CD14-positive monocyte (primary cell): ENCODE data around the gene OR10P1. TPM values are rescaled to one million over a fixed set of nuclear protein-coding genes. Genes with fewer than 3 reads are reported as not detected.

ENCODE experiments used
- DNase-seq, 3 donors: peaks; one replicate each; pipeline ENCODE4 v3.0.0-alpha.2; 2011 to 2022
- H2AFZ ChIP-seq: 2 replicates; pipeline ENCODE4 v1.6.0; 2012; ENCODE audit warnings: mild to moderate bottlenecking, low read depth, low read length, inconsistent platforms; ENCODE audit not compliant: insufficient read depth, poor library complexity, severe bottlenecking
- H3K27ac ChIP-seq, 2 donors: 1 replicate in 1 of 2; 2 replicates in 1 of 2; pipeline ENCODE4 v1.5.1; 2012 to 2013; ENCODE audit warnings: low read length in 2 of 2, control low read depth in 1 of 2, inconsistent platforms in 1 of 2, low read depth in 1 of 2, mild to moderate bottlenecking in 1 of 2
- H3K27me3 ChIP-seq, 2 donors: one replicate each; pipeline versions ENCODE4 v1.6.0 to v1.6.1; 2011 to 2013; ENCODE audit warnings: low read length in 2 of 2; ENCODE audit not compliant: control insufficient read depth in 2 of 2, insufficient read depth in 2 of 2
- H3K36me3 ChIP-seq, 2 donors: replicated peaks in 1 of 2; 1 replicate in 1 of 2; 2 replicates in 1 of 2; pipeline versions ENCODE4 v1.5.1 to v1.6.1; 2012 to 2013; ENCODE audit warnings: low read length in 2 of 2, control low read depth in 1 of 2, inconsistent platforms in 1 of 2, mild to moderate bottlenecking in 1 of 2; ENCODE audit not compliant: insufficient read depth in 2 of 2, control insufficient read depth in 1 of 2
- H3K4me1 ChIP-seq, 2 donors: 1 replicate in 1 of 2; 2 replicates in 1 of 2; pipeline versions ENCODE4 v1.5.1 to v1.6.1; 2012 to 2013; ENCODE audit warnings: low read length in 2 of 2, control low read depth in 1 of 2, inconsistent platforms in 1 of 2, mild to moderate bottlenecking in 1 of 2, moderate library complexity in 1 of 2; ENCODE audit not compliant: insufficient read depth in 2 of 2, control insufficient read depth in 1 of 2
- H3K4me2 ChIP-seq: replicated peaks from 2 replicates; pipeline ENCODE3; 2012; ENCODE audit warnings: low read length, moderate library complexity, mild to moderate bottlenecking; ENCODE audit not compliant: poor library complexity, severe bottlenecking; ENCODE audit errors: extremely low read depth
- H3K4me3 ChIP-seq, 3 experiments: fragments of 200-600 bp in 1 of 3; sonication (generic) in 1 of 3; replicated peaks in 1 of 3; 1 replicate in 2 of 3; 2 replicates in 1 of 3; pipeline ENCODE4 v1.5.1; 2011 to 2013; ENCODE audit warnings: low read length in 3 of 3, mild to moderate bottlenecking in 3 of 3, control low read depth in 2 of 3, low read depth in 2 of 3, inconsistent platforms in 1 of 3, moderate library complexity in 1 of 3
- H3K79me2 ChIP-seq: 2 replicates; pipeline ENCODE4 v1.6.0; 2012; ENCODE audit warnings: mild to moderate bottlenecking, control low read depth, inconsistent platforms, low read length, moderate library complexity; ENCODE audit not compliant: insufficient read depth
- H3K9ac ChIP-seq: 2 replicates; pipeline ENCODE4 v1.6.0; 2017; ENCODE audit warnings: low read length, mild to moderate bottlenecking; ENCODE audit not compliant: insufficient read depth, poor library complexity, severe bottlenecking
- H3K9me3 ChIP-seq, 2 donors: replicated peaks in 1 of 2; 1 replicate in 1 of 2; 2 replicates in 1 of 2; pipeline versions ENCODE4 v1.5.1 to v1.6.1; 2012 to 2013; ENCODE audit warnings: low read length in 2 of 2, control low read depth in 1 of 2; ENCODE audit not compliant: control insufficient read depth in 1 of 2, insufficient read depth in 1 of 2
- H4K20me1 ChIP-seq: 2 replicates; pipeline ENCODE4 v1.6.0; 2012; ENCODE audit warnings: mild to moderate bottlenecking, low read length, control low read depth, moderate library complexity; ENCODE audit not compliant: insufficient read depth
- H3K27ac Mint-ChIP-seq, 7 donors: one replicate each; pipeline ENCODE4 v1.8.0; 2020; ENCODE audit warnings: mild to moderate bottlenecking in 7 of 7, mixed read lengths in 7 of 7, moderate library complexity in 6 of 7, inconsistent platforms in 2 of 7
- H3K27me3 Mint-ChIP-seq, 3 donors: one replicate each; pipeline ENCODE4 v1.8.0; 2021 to 2022; ENCODE audit warnings: low read depth in 3 of 3, mild to moderate bottlenecking in 3 of 3, mixed read lengths in 3 of 3, moderate library complexity in 3 of 3, inconsistent platforms in 1 of 3
- H3K36me3 Mint-ChIP-seq, 2 donors: one replicate each; pipeline ENCODE4 v1.8.0; 2020; ENCODE audit warnings: mixed read lengths in 2 of 2, inconsistent platforms in 1 of 2, mild to moderate bottlenecking in 1 of 2
- H3K4me1 Mint-ChIP-seq: one replicate; pipeline ENCODE4 v1.8.0; 2020; ENCODE audit warnings: mild to moderate bottlenecking, mixed read lengths
- H3K4me3 Mint-ChIP-seq, 2 donors: one replicate each; pipeline ENCODE4 v1.8.0; 2020; ENCODE audit warnings: mild to moderate bottlenecking in 2 of 2, mixed read lengths in 2 of 2, moderate library complexity in 1 of 2
- H3K9me3 Mint-ChIP-seq, 7 donors: one replicate each; pipeline ENCODE4 v1.8.0; 2020 to 2022; ENCODE audit warnings: mixed read lengths in 7 of 7, mild to moderate bottlenecking in 6 of 7, moderate library complexity in 6 of 7, inconsistent platforms in 2 of 7
- CTCF ChIP-seq: fragments of 200-600 bp; IDR thresholded peaks from one replicate; pipeline ENCODE4 v1.8.0; 2022; ENCODE audit warnings: antibody characterized with exemption, mild to moderate bottlenecking
- whole genome bisulfite sequencing: methylation state at CpG from one replicate; pipeline ENCODE4 v1.1.5; 2013; ENCODE audit warnings: missing lambda C conversion rate; ENCODE audit not compliant: insufficient coverage; 5-methylcytosine and 5-hydroxymethylcytosine counted together
- intact Hi-C, 2 donors: fragments of 100-400 bp; cut with micrococcal nuclease; formaldehyde crosslinking; loops; one replicate each; pipeline versions ENCODE4 v1.15.0 to v1.15.1; 2023
- polyA plus RNA-seq, 3 donors: library from polyadenylated mRNA; depleted of rRNA in 1 of 3; unstranded in 2 of 3; stranded (reverse) in 1 of 3; fragments of 300-500 nt in 2 of 3; fragments of >200 nt in 1 of 3; fragmentation: Illumina TruSeq in 2 of 3; gene quantifications; 1 replicate in 2 of 3; 2 replicates in 1 of 3; pipeline ENCODE4 v1.2.3, GENCODE V29; 2012 to 2021

OR10P1 gene
- polyA plus RNA-seq, 3 donors = not detected

GRCh38 chr12:55644591-55644990, 7.9 kb downstream of the OR10P1 start:
- no peak for TF ChIP-seq CTCF
- Histone ChIP-seq H3K4me2 (no peak overlapping the region), H4K20me1 (no peaks in the 10 kb centered on the region), H3K79me2 (no peaks in the 10 kb centered on the region), H3K4me1 (peaks cover 70 to 76% of the 10 kb centered on the region in 2 donors), H2AFZ (no peak overlapping the region), H3K36me3 (no peaks in the 10 kb centered on the region), H3K4me3 (no peak overlapping the region), H3K9me3 (peaks cover 6 to 8% of the 10 kb centered on the region in 2 donors), H3K27ac (peak overlapping the region in 1 of 2 donors; percentile 94), H3K27me3 (no peaks in the 10 kb centered on the region), H3K9ac (no peak overlapping the region)
- Mint-ChIP-seq H3K9me3 (peaks cover 11 to 23% (median 14%) of the 10 kb centered on the region in 7 donors), H3K4me3 (no peak overlapping the region), H3K36me3 (peaks cover 6 to 19% of the 10 kb centered on the region in 2 donors), H3K27ac (peak overlapping the region in 6 of 7 donors; percentile 7 to 70 (median 44)), H3K4me1 (peaks cover 67% of the 10 kb centered on the region), H3K27me3 (peaks cover 0 to 3% (median 1%) of the 10 kb centered on the region in 3 donors)
- intact Hi-C loops = loop anchor here in 1 of 2 donors (5.0 kb wide), 1 partner anchor 33 kb away; no protein-coding TSS in a partner anchor
- no CpG with 5 or more reads among the region's 1 CpG for WGBS
- no peak for DNase-seq

- no peaks in the 10 kb centered on the region for H4K20me1 ChIP-seq
- Mint-ChIP-seq H3K4me1 (peaks cover 63% of the 10 kb centered on the region), H3K27ac (peak overlapping the region; percentile 95 to 98 (median 97)), H3K4me3 (peak overlapping the region in 1 of 2 donors; percentile 42), H3K27me3 (peaks cover 0 to 7% (median 3%) of the 10 kb centered on the region in 3 donors), H3K36me3 (peaks cover 12 to 27% of the 10 kb centered on the region in 2 donors), H3K9me3 (peaks cover 22 to 47% (median 35%) of the 10 kb centered on the region in 7 donors)
- peak overlapping the region; percentile 71 for H2AFZ ChIP-seq
- H3K4me3 ChIP-seq = peak overlapping the region in 1 of 3 experiments; percentile 56
- H3K4me1 ChIP-seq = peaks cover 58 to 66% of the 10 kb centered on the region in 2 donors
- H3K4me2 ChIP-seq = peak overlapping the region; percentile 62
- WGBS = 100% methylated on average over 2 of the region's 5 CpGs
- H3K27me3 ChIP-seq = no peaks in the 10 kb centered on the region
- peak overlapping the region; percentile 93 to 97 for H3K27ac ChIP-seq
- intact Hi-C loops = no loop called here
- DNase-seq = no peak
- H3K79me2 ChIP-seq = no peaks in the 10 kb centered on the region
- TF ChIP-seq CTCF = no peak
- H3K9ac ChIP-seq = peak overlapping the region; percentile 64
- H3K9me3 ChIP-seq = peaks cover 23 to 30% of the 10 kb centered on the region in 2 donors
- H3K36me3 ChIP-seq = no peaks in the 10 kb centered on the region
These were observed 10.3 kb downstream of the OR10P1 start for GRCh38 chr12:55647027-55647426.
